Tibial artery (tissue), 4 donors: Measurements from ENCODE around the gene ZBTB39.

Source experiments
- DNase-seq, 2 donors: peaks; one replicate each; pipeline ENCODE4 v3.0.0-alpha.2; 2019
- H3K27ac ChIP-seq, 2 donors: fragments of 200-600 bp; sonication (generic) in 1 of 2; 1 replicate in 1 of 2; 2 replicates in 1 of 2; pipeline ENCODE4 v1.5.1; 2018 to 2019; ENCODE audit warnings: mild to moderate bottlenecking in 1 of 2
- H3K27me3 ChIP-seq, 2 donors: fragments of 200-600 bp; sonication (generic) in 1 of 2; one replicate each; pipeline versions ENCODE4 v1.5.1 to v1.6.0; 2016 to 2019
- H3K36me3 ChIP-seq, 3 donors: fragments of 200-600 bp; sonication (generic) in 2 of 3; one replicate each; pipeline ENCODE4 v1.5.1; 2016 to 2019; ENCODE audit warnings: mild to moderate bottlenecking in 2 of 3
- H3K4me1 ChIP-seq, 4 donors: fragments of 200-600 bp; sonication (generic) in 2 of 4; 1 replicate in 3 of 4; 2 replicates in 1 of 4; pipeline ENCODE4 v1.5.1; 2016 to 2019
- H3K4me3 ChIP-seq, 2 donors: fragments of 200-600 bp; sonication (generic) in 1 of 2; 1 replicate in 1 of 2; 2 replicates in 1 of 2; pipeline ENCODE4 v1.5.1; 2018 to 2019; ENCODE audit warnings: mild to moderate bottlenecking in 2 of 2
- H3K9me3 ChIP-seq, 3 donors: fragments of 200-600 bp; sonication (generic) in 1 of 3; one replicate each; pipeline ENCODE4 v1.5.1; 2016 to 2019
- intact Hi-C: fragments of 100-400 bp; cut with DNase I; formaldehyde crosslinking; loops from one replicate; pipeline ENCODE4 v1.15.0; 2023; ENCODE audit warnings: low total_unique reads
- TF ChIP-seq, protein P1 (sequence below), 2 experiments: fragments of 200-600 bp in 1 of 2; fragments of 450-650 bp in 1 of 2; IDR thresholded peaks; one replicate each; pipeline ENCODE4 v1.5.1; 2017 to 2019; ENCODE audit warnings: antibody characterized with exemption in 2 of 2, mild to moderate bottlenecking in 1 of 2, moderate library complexity in 1 of 2

The ZBTB39 gene

DNA sequence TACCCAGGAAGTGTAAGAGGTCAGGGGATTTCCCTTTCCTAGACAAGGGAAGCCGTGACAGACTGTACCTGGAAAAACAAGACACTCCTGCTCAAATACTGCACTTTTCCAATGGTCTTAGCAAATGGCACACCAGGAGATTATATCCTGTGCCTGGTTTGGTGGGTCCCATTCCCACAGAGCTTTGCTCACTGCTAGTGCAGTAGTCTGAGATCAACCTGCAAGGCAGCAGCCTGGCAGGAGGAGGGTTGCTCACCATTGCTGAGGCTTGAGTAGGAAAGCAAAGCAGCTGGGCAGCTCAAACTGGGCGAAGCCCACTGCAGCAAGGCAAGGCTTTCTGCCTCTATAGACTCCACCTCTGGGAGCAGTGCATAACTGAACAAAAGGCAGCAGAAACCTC lies 47.9 kb downstream of the ZBTB39 start:
- H3K27me3 ChIP-seq, result no peaks in the 10 kb centered on the region
- no peak for DNase-seq
- H3K36me3 ChIP-seq, result no peaks in the 10 kb centered on the region
- H3K27ac ChIP-seq, result no peak overlapping the region
- no peak overlapping the region for H3K4me3 ChIP-seq
- TF ChIP-seq, protein P1, sequence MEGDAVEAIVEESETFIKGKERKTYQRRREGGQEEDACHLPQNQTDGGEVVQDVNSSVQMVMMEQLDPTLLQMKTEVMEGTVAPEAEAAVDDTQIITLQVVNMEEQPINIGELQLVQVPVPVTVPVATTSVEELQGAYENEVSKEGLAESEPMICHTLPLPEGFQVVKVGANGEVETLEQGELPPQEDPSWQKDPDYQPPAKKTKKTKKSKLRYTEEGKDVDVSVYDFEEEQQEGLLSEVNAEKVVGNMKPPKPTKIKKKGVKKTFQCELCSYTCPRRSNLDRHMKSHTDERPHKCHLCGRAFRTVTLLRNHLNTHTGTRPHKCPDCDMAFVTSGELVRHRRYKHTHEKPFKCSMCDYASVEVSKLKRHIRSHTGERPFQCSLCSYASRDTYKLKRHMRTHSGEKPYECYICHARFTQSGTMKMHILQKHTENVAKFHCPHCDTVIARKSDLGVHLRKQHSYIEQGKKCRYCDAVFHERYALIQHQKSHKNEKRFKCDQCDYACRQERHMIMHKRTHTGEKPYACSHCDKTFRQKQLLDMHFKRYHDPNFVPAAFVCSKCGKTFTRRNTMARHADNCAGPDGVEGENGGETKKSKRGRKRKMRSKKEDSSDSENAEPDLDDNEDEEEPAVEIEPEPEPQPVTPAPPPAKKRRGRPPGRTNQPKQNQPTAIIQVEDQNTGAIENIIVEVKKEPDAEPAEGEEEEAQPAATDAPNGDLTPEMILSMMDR (IDR thresholded peaks at IDR 0.05), result no peak
- H3K4me1 ChIP-seq, result no peaks in the 10 kb centered on the region
- intact Hi-C loops, result no loop called here
- peaks cover 0 to 13% (median 12%) of the 10 kb centered on the region in 3 donors for H3K9me3 ChIP-seq

DNA sequence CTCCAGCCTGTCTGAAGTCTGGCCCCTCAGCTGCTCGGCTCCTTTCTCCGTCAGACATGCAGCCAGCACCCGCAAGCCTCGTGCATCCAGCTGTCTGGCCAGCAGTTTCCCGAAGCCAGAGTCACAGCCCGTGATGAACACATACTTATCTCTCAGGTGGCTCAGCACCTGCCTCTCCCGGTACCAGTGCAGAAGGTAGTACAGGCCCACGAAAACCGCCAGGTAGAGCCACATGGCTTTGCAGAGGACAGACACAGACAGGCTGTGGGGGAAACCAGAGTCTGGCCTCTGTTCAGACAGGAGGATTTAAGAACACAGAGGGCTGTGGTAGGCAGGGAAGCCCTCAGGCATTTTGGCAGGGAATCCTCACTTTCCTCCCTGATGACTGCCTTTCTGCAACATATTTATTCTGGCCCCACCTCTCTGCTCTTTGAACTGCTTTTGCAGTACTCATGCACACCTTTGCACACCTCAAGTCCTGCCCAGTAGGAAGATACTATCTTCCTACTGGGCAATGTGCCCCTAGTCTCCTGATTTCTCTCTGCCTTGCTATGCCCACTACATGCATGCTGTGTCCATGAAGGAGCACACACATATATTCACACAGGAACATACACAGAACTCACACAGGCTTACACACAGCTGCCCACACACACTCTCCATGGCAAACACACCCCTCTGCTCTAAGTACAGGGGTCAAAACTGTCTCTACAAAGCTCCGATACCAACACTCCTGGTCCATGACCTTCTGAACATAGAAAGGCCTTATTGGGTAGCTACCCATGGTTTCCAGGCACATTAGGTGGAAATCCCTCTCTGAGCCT lies 48.9 kb downstream of the ZBTB39 start, which contains the start of gene RDH16:
TSS of gene RDH16 (minus strand) at position 380 of the 824 bp plus-strand sequence. CDS start at position 234, 146 bp downstream.
- H3K4me3 ChIP-seq, result no peak within 1 kb of the TSS

DNA sequence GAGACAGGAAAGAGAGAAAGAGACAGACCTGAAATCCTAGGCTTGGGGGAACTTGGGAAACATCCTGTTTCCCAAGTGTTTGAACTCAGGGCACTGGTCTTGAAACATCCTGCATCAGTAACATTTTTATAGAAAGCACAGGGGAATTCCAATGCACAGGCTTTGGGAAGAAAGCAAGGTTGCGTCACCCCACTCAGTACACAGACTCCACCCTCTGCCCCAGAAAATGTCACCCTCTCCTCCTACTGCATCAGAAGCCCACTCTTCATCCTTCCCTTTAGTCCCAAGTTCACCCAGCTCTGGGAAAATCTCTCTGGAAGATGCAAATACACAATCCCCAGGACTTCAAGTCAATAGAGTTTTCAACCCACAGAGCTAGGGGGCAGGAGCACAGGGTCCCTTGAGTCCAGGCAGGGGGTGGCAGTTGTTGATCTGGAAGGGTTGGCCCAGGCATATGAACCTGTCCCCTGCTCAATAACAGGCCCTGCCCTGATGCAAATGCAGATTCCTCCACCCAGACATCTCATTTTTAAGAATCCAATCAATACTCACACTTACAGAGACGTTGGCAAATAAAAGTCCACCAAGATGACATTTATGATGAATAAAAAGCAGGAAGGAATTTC lies 50.6 kb downstream of the ZBTB39 start:
- Histone ChIP-seq H3K9me3 (peaks cover 0 to 13% (median 12%) of the 10 kb centered on the region in 3 donors), H3K36me3 (no peaks in the 10 kb centered on the region), H3K4me3 (no peak overlapping the region), H3K27ac (no peak overlapping the region), H3K4me1 (no peaks in the 10 kb centered on the region), H3K27me3 (no peaks in the 10 kb centered on the region)
- TF ChIP-seq, protein P1 (IDR thresholded peaks at IDR 0.05), result no peak
- intact Hi-C loops, result no loop called here
- DNase-seq, result no peak

More for the DNA sequence above, 48.9 kb downstream of the ZBTB39 start, which contains the start of gene RDH16:
- no peak for DNase-seq
- Histone ChIP-seq H3K27me3 (no peaks in the 10 kb centered on the region), H3K27ac (no peak within 1 kb of the TSS), H3K4me1 (no peaks in the 10 kb centered on the region), H3K9me3 (peaks cover 0 to 13% (median 12%) of the 10 kb centered on the region in 3 donors), H3K36me3 (no peaks in the 10 kb centered on the region)
- intact Hi-C loops, result no loop called here
- TF ChIP-seq, protein P1 (IDR thresholded peaks at IDR 0.05), result no peak

DNA sequence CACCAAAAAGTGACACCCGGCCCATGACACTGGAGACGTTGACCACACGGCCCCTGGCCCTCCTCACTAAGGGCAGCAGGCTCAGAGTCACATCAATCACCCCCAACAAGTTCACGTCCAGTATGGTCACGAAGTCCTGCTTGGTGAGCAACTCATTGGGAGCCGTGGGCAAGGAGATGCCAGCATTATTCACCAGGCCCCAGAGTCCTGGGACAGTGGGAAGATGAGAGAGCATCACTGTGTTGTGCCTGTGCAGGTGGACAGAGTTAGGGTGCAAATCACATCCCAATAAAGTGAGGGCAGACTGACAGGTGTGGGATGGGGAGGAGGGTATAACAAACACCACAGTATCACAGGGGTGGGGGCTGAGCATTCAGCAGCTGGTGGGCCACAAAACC lies 51.4 kb downstream of the ZBTB39 start:
- TF ChIP-seq, protein P1 (IDR thresholded peaks at IDR 0.05), result no peak
- Histone ChIP-seq H3K27ac (no peak overlapping the region), H3K4me1 (no peaks in the 10 kb centered on the region), H3K4me3 (no peak overlapping the region), H3K36me3 (no peaks in the 10 kb centered on the region), H3K9me3 (peaks cover 0 to 13% (median 12%) of the 10 kb centered on the region in 3 donors), H3K27me3 (no peaks in the 10 kb centered on the region)
- intact Hi-C loops, result no loop called here
- DNase-seq, result no peak

DNA sequence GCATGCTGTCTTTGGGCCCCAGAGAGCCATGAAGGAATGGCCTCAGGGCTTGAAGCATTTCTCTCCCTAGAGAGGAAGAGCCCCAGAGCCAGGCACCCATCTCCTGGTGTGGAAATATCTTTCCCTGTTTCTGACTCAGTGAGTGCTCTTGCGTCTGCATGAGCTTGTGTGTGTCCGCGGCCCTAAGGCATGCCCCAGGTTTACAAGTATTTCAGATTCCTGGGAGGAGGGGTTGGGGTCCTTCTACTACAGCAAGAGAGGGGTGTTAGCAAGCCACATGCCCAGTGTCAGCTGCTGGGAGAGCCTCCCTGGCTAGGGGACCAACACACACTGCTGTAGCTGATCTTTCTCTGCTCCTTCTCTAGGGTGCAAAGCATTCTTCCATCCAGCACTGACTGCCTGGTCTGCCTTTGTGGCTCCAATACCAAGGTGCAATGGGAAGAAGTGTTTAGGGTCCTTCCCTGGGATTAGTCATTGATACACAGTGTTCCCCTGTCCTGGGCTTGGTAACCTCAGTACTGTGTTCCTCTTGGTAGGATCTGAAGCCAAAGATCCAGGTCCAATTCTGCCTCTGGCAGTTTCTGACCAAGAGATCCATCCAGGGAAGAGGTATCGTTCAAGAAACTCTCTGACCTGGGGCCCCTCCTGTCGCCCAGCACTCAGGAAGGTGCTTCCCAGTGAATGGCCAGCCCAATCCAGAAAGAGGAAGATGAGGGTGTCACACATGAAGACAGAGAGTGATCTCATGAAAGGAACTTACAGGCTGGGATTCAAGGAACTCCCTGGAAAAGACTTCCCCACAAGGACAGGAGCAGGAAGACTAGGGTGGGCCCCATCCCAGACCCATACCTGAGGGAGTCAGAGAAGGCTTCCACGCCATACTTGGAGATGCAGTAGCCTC lies 52.0 kb downstream of the ZBTB39 start:
- no peaks in the 10 kb centered on the region for H3K27me3 ChIP-seq
- DNase-seq, result no peak
- H3K4me3 ChIP-seq, result no peak overlapping the region

More for the DNA sequence above, 52.0 kb downstream of the ZBTB39 start:
- Histone ChIP-seq H3K4me1 (no peaks in the 10 kb centered on the region), H3K27ac (no peak overlapping the region), H3K9me3 (peaks cover 0 to 13% (median 12%) of the 10 kb centered on the region in 3 donors), H3K36me3 (no peaks in the 10 kb centered on the region)
- TF ChIP-seq, protein P1 (IDR thresholded peaks at IDR 0.05), result no peak
- intact Hi-C loops, result no loop called here
